HG03521 (cell line): ENCODE measurements around the gene SINHCAF.
"Not testable (repeated sequence)": the region's sequence is repeated elsewhere in the genome, so short reads cannot be mapped to it uniquely, and the experiment has no call there.

Source experiments
- ATAC-seq: cut with Tn5 transposase; IDR thresholded peaks from one replicate; pipeline ENCODE4 v1.9.1; 2021; ENCODE audit warnings: mild to moderate bottlenecking, moderate library complexity; ENCODE audit not compliant: unreplicated experiment

The SINHCAF gene

DNA sequence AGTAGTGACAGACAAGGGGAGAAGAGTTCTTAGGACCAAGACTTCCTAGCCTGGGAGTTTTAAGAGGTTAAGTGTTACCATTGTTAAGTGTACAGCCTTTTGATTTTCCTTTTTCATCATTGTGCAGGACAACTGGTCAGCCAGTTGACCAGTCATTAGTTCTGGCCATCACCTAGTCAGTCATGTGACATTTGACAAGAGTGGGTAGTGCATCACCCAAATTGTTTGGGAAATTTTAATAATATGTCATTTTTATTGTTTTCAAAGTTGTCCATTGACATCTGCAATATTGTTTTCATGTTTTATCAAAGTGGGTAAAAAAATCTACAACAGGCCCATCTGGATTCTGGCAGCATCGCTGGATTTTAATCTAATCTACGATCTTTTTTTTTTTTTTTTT lies 15.5 kb downstream of the SINHCAF start:
- no peak for ATAC-seq

DNA sequence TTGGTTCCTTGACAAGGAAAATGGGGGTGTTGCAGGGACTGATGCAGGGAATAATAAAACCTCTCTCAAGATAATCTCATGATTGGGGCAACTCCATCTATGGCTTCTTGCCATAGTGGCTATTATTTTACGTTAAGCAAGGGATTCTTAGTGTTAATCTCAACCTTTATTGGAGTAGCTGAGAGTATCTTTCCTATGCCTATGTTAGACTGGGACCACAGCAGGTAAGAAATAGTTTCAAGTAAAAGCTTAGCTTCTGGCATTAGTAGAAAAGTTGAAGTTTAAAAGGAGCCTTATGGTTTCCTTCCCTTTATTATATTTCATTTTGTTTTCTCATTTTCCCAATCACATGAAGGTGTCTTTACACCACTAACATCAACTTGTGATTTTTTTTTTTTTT lies 16.7 kb downstream of the SINHCAF start:
- ATAC-seq = no peak

DNA sequence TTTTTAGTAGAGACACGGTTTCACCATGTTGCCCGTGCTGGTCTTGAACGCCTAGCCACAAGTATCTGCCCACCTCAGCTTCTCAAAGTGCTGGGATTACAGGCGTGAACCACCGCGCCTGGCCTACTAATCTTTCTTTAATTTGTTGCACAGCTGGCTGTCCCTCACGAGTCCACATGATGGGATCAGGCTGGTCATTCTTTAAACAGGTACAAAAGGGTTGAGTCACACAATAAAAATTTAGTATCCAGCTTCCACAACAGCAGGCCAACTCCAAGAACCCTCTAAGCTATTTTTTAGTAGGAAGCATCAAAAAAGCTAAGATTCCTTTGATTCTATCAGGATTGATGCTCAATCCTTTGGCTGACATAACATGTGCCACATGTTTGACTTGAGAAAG lies 17.8 kb downstream of the SINHCAF start:
- ATAC-seq = no peak

DNA sequence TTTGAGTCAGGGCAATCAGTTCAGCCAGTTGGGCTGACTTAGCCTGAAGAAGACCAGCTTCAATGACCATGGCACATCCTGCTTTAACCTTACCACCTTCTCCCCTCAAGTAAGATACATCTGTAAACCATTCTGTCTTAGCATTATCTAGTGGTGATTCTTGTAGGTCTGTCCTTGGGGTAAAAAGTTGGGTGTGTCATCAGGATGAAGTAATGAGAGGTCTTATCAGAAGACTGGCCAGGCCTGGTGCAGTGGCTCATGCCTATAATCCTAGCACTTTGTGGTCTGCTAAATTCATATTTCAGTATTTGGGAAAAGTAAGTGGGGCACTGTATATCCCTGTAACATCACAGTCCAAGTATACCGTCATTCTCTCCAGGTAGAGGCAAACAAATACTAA lies 19.1 kb downstream of the SINHCAF start:
- ATAC-seq = no peak

DNA sequence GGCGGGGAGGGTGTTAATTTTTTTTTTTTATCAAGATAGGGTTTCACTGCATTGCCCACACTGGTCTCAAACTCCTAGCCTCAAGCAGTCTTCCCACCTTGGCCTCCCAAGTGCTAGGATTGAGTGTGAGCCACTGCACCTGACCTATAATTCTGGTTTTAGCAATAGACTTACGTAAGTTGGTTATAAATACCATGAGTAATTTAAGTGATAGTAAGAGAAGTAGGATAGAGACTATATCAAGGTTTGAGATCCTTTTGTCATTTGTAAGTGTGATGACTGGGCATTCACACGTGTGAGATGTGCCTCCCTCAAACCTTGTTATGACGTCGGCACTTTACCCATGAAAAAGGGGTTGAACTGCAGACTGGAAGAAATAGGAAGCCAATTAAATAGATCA lies 22.5 kb downstream of the SINHCAF start:
- ATAC-seq = no peak

DNA sequence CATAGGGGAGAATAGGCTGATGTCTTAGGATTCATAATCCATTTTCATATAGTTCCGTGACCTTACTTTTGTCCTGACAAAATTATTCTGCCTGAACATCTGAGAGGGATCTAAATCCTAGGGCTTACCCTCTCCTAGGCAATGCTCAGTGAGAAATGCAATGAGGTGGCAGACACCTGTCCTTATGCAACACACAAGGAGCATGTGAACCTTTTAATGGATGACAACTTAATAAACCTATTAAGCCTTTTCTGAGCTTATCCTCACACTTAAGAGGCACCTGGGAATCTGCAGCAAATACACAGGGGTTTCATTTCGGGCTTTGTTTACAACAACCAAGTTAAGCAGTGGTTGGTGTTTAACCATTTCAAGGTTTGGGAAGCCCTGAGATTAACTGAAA lies 24.6 kb downstream of the SINHCAF start:
- no peak for ATAC-seq

DNA sequence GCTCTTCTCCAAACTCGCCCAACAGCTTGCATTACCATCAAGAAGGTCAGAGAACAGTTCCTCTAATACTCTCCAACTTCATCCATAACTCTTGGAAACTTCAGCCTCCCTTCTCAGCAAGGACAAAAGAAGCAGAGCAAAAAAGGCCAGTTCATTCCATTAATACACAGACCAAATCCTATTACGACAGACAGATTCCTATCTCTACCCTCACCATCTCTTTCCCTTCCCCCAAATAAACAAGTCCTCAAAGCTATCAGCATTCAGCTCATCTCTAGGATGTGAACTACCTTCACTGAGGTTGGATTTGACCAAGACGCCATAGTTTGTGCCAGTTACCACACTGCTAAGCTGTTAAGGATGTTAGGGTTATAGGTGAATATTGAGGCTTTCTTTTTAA lies 25.2 kb downstream of the SINHCAF start:
- no peak for ATAC-seq

DNA sequence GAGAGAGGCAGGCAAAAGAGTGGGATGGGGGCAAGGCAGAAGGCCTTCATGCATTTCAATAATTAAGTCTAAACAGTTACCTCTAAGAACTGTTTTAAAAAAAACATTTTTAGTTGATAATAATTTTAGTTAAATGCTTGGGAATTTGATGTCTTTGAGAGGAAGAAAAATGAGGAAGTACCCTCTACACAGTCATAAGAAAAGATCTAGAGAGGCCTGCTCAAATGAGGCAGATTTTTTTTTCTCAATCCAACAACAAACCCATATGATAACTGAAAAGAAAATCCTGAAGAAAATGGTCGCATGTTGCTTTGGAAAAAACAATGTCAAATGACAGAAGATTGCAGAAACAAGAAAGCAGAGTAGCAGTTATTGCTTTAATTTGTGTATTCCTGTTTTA lies 25.6 kb downstream of the SINHCAF start:
- no peak for ATAC-seq

DNA sequence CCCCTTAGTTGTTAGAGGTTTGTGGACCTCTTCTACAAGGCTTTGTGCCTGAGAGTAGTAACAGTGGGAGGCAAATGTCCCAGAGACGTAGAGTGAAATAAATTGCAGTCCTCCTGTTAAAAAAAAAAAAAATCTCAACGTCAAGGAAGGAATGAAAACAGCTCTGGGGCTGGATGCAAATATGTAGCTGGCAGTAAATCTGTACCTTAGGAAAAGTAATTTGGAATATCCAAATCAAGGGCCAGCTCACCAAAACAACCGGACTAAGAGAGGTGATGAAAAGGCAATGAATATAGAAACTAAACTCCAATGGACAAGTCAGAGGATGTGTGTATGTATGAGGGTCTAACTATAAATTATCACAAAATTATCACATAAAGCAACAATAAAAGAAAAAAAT lies 27.0 kb downstream of the SINHCAF start:
- ATAC-seq = no peak

DNA sequence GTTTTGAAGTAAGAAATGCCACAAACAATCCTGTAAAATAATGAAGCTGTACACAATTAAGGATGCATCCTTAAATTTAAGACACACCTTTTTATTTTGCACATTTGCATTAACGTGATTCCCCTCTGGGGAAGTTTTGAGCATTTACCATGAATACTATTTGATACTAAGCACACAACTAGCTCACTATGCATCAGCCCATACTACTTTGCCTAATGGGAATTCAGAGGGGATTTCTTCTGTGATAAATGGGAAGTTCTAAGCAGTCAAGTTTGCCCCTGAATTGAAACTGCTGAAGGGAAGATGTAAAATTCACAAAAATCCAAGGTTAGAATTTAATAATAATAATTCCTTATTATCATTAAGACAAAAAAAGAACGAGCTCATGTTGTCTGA lies 27.4 kb downstream of the SINHCAF start:
- no peak for ATAC-seq

DNA sequence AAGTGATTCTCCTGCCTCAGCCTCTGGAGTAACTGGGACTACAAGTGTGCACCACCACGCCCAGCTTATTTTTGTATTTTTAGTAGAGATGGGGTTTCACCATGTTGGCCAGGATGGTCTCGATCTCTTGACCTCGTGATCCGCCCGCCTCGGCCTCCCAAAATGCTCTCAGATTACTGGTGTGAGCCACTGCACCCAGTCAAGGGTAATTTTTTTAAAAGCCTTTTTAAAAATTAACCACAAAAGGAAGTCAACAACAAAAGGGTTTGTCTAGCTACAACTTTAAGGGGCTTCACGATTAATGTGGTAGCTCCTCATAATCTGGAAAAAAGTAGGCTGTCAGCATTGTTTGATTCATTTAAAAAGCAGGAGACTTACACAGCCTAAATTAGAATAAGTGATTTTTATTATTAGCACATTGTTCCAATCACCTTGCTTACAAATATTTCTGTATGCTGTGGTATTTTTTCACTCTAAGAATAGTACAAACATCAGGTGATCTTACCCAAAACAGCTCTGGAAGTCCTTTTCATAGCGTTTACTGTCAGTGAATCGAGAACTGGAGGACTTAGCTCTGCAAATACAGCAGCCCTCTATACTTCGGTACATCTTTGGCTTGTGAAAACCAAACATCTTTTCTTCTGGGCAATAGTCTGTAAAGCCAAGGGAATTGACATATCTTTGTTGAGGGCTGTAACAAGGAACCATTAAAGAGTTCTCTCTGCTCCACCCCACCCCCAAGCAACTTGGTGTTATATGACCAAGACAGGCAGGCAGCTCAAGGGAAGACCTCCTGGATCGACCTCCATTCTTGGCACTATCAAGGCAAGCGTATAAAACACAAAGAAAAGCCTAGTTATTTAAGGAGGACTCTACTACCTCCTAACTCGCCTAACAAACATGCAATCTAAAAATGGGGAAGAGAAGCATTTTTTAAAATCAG lies 28.1 kb downstream of the SINHCAF start:
- peak; percentile 51 for ATAC-seq

DNA sequence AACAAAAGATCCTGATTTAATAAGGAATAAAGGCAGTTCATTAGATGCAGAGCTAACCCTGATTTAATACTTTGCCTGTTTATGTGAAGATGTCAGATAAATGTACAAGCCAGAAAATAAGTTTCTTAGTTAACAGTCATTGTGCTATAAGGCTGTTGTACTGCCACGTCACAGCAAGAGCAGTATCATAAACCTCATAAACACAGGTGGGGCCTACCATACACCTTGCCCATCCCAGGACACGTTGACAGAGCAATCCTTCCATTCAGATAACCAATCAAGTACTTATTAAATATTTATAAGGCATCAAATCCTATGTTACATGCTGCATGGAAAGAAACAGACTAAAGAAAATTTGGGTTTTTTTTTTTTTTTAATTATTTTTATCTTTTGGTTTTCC lies 36.5 kb downstream of the SINHCAF start:
- ATAC-seq = no peak

DNA sequence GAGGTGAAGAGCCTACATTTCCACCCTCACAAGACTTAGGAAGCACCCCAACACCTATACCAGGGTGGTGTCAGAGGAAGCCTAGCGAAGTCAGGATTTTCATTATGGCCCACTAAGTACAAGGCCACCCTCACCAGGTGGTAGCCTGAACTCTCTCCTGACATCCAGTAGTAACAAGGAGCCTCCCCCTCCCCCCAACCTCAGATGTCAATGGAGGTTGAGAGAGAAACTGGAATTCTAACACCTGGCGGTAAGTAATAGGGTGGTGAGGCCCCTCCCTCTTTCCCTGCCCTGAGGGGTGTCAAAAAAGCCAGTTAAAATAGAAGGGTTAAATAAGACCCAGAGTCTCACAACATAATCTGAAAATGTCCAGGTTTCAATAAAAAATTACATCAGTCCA lies 37.6 kb downstream of the SINHCAF start:
- ATAC-seq = no peak

DNA sequence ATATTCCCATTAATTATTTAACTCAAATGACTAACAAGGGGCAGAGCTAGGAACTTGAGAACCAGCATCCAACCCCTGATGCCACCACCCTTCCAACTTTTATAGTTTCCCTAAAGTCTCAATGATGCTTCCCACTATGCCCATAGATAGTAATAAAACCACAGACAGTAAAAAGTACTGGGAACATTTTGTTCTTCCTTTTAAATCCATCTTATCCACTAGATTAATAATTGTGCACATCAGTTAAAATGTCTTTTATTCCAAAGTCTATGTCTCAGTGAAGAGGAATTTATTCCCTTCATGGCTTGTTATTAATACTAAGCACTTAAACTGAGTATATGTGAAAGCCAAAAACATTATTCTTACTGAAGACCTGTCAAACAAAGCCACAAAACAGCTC lies 45.8 kb downstream of the SINHCAF start:
- ATAC-seq = no peak

DNA sequence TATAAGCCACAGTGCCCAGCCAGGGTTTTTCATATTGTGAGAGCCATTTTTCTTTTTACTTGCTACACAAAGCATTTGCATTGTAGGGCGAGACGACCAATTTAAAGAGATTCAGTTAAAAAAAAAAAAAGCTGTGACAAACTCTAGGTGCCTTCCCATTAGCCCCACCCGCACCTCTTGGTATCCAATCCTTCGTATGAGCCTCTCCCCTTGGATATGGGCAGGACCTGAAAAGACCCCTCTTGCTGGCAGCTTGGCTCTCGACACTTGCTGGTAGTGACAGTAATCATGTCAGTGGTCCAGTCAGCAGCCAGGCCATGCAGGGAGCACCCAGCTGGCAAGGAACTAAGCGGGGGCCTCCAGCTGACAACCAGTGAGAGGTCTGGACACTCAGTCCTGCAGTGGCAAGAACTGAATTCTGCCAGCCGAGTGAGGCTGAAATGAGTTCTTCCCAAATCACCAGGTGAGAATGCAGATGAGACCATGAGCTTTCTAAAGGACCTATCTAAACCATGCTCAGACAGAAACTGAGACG lies 46.5 kb downstream of the SINHCAF start:
- ATAC-seq = no peak

DNA sequence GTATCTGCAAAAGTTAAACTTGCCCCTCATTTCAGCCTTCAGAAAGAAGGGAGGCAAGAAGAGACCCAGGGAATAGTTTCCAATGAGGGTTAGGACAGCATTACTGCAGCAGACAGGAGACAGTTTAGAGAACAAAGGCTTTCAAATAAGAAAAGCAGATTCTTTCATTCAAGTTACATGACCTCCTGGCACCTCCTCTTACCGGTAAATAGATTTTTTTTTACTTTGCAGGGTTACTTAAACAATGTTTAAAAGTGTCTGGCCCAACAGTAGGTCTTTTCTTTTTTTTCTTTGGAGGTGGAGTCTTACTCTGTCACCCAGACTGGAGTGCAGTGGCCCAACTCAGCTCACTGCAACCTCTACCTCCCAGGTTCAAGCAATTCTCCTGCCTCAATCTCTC lies 47.1 kb downstream of the SINHCAF start:
- ATAC-seq = no peak

DNA sequence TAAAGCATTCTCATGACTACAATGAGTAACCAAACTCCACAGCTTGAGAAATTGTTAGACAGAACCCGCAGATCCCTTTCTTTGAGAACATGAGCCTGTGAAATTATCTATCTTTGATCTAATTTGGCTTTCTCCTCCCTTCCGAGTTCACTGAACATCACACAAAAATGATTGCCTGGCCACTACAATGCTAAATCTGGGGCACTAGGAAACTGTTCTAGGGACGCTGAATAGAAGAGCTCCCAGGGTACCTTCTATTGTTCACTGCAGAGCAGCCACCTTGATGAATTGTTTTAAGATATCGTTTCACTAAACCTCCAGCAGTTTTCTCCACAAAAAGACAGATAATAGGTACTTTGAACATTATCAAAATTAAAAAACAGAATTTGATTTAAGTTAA lies 47.5 kb downstream of the SINHCAF start:
- no peak for ATAC-seq

DNA sequence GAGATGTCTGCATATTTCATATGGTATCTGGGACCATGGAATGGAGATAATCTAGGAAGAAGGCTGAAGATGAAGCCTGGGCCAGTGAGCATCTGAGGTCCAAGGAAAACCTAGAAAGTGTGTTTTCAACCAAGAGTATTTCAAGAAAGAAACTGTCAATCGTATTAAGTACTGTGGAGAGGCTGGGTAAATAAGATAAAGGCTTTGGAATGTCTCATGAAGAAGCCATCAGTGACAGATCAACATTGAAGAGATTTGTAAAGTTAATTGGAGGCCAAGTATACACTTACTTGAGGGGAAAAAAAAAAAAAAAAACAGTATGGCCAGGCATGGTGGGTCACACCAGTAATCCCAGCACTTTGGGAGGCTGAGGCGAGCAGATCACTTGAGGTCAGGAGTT lies 48.9 kb downstream of the SINHCAF start:
- no peak for ATAC-seq

DNA sequence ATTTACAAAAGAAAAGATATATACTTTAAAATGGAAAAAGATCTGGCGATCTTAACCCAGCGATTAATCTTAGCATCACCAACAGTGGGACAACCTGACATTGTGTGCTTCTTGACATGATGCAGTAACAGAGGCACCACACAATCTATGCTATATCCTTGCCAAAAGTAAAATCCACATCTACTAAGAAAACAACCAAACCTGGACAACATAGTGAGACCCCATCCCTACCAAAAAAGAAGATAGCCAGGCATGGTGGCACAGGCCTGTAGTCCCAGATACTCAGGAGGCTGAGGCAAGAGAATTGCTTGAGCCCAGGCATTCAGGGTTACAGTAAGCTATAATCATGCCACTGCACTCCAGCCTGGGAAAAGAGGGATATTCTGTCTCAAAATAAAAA lies 50.5 kb downstream of the SINHCAF start:
- no peak for ATAC-seq

DNA sequence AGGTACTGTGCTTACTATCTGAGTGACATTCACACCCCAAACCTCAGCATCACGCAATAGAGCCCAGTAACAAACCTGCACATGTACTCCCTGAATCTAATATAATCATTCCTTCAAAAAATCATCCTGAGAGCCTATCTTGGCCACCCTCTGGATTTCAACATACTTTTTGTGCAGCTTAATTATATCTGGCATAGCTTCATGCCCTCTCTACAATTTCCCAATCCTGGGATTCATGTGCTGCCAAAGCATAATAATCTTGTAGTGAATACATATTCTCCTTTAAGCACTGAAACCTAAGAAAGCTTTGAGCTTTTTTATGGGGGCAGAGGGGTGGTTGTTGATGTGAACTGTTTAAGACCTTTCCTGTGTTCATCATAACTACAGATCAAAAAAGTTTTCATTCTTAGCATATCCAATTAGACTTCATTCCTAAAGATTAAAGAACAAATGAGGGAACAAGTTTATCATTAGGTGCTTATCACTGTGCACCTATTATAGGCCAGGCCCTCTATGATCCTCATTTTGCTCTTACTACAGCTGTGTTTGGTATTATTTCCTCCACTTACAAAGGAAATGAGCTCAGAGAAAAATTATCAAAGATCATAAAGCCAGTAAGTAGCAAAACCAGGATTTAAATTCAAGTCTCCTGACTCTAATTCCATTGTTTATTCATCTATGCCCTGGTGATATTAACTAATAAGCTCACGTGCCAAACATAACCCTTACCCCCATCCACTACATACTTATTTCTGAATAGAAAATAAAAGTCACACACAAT lies 51.2 kb downstream of the SINHCAF start:
- no peak for ATAC-seq

DNA sequence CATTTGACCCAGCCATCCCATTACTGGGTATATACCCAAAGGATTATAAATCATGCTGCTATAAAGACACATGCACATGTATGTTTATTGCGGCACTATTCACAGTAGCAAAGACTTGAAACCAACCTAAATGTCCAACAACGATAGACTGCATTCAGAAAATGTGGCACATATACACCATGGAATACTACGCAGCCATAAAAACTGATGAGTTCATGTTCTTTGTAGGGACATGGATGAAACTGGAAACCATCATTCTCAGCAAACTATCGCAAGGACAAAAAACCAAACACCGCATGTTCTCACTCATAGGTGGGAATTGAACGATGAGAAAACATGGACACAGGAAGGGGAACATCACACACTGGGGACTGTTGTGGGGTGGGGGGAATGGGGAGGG lies 52.2 kb downstream of the SINHCAF start:
- not testable (repeated sequence) for ATAC-seq
